A172 (cell line): ENCODE data around the gene NRIP1. TPM values are rescaled to one million over a fixed set of nuclear protein-coding genes. Genes with fewer than 3 reads are reported as not detected.
A peak's percentile ranks its signal among the peaks of the same experiment; 100 is the strongest.
"Not testable (repeated sequence)": the region's sequence is repeated elsewhere in the genome, so short reads cannot be mapped to it uniquely, and the experiment has no call there.

Experiments
- DNase-seq: peaks from one replicate; pipeline ENCODE4 v3.0.0-alpha.2; 2015; ENCODE audit warnings: low spot score
- total RNA-seq: library from RNA; depleted of rRNA; stranded (reverse); fragments of >200 nt; shearing (Covaris generic); gene quantifications from 2 replicates; pipeline ENCODE4 v1.2.3, GENCODE V29; 2014

NRIP1 gene
- total RNA-seq, 1 experiment from 2014 or later, result 8.0 TPM

DNA sequence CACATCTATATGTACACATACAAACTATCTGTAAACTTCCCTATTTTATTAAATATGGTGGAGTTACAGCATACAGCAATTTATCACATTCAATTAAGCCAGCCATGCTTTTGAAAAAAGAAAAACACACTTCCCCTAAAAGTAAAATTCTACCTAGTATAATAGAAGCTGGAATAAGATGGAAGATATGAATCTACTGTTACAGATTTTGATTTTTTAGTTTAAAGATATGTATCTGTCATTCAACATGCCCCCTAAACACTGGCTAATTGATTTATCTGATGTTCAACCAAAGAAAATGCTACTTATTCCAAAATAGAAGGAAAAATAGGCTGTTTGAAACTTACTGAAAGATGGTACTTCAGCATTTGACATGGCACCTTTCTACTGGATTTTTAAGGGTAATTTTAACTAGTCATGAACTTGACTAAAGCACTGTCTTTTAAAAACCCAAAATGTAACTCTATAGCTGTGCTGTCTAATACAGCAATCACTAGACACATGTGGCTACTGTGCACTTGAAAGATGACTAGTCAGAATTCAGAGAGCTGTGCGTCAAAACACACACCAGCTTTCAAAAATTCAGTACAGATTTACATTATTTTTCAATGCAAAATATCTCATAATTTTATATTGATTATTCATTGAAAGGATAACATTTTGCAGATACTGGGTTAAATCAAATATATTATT, 25.0 kb downstream of the NRIP1 start:
- DNase-seq, result no peak

DNA sequence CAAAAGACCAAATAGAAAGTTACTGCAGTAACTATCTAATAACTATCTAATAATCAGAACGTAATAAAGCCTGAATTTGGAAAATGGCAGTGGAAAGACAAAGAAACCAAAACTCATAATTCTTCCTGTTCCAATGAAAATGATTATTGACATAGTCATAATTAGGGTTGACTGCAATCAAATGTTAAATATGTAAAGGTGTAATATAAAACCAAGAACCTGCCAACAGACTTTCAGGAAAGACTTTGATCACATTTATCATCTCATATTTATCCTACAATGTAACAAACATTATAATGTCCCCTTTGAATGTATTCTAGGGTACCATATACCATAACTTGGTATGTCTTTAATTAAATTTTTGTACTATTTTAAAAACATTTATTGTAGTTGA, 26.9 kb downstream of the NRIP1 start:
- no peak for DNase-seq

DNA sequence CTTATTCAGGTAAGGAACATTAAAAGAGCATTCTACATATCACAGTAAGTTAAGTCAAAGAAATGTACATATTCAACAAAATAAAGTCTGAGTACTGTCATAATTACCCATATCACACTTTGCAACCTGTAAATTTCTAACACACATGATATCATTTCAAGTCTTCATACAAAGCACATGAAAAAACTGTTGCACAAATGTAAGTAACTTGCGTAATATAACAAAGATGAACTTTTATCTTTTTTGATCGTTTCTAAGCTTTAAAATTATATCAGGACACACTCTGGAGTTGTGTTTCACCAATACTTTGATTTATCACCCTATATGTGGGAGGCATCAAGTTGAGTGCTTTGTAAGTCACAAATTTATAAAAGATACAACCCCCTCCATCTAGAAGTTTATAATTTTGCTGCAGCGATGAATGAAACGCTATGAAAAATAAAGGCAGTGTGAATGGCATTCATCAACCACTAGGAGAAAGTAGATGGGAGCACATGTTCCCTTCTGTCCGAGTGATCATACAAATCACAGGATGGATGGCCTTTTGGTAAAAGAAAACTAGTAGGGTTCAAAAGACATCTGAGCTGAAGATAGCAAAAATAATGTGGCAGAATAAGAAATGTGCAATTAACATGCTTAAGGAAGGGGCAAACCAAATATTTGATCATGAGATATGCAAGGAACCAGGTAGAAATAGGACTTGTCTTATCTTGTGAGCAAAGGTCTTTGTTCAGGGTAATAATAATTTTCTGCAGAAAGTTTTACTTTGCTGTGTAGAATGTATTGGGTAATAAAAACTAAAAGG, 27.5 kb downstream of the NRIP1 start:
- no peak for DNase-seq

DNA sequence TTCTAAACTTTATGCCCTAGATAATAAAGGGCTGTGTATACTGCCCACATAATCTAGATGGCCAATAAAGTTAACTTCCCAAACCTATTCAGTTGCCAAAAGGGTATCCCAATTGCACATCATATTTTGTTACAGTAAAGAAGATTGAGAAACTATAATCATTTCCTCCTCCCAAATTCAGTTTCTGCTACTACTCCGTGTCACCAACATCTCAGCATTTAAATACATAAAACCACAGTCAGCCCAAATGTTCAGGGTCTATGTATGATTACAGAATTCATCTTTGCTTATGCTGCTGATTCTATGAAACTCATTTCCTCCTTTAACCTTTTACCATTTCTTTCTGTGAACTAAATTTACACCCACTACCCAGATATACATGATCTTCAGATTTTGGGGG, 28.6 kb downstream of the NRIP1 start:
- DNase-seq, result no peak

DNA sequence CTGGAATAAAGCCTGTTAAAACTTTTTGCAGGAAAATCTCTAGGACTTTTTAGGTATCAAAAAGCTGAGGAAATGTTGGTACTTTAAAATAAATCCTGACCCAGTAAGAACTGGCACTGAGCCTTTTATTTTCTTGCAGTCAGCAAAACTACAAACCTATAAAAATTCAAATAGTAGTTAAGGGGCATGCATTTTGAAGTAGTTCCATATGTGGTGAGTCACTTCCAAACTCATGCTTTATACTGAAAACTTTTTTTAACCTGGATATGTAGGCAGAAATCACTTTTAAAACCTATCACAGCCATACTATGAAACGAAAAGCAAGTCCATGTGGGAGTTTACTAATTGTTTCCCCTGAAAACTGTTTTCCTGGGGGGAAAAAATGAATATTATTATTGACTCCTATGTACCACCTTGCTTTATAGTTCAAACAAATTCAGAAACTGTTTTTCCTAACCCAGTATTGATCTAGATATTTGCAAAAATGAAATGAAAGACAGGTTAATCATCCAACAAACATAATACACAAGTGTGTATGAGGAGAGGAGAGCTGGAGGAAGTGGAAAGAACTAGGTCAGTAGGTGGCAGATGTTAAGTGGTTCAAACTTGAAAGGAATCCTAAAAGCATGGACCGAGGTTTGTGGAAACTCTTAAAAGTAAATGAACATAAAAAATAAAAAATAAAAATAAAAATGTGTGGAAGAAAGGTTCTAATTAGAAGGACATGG, 30.5 kb downstream of the NRIP1 start:
- DNase-seq, result no peak

DNA sequence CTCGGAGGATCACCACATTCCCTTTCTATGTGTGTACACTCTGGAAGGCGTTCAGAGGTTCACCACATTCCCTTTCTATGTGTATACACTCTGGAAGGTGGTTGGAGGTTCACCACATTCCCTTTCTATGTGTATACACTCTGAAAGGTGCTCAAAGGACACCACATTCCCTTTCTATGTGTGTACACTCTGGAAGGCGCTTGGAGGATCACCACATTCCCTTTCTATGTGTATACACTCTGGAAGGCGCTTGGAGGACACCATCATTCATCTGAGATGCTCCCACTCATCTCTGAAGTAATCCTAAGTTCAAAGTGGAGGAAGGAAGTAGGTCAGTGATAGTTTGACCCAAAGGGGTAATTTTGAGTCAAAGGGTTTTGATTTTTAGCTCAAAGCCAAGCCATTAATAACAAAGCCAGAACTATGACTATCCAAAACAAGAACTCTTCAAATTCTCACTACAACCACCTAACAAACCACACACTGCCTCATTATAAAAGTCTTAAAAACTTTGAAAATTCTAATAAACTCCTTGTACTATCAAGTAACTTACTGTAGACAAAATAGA, 32.9 kb downstream of the NRIP1 start:
- DNase-seq, result no peak

DNA sequence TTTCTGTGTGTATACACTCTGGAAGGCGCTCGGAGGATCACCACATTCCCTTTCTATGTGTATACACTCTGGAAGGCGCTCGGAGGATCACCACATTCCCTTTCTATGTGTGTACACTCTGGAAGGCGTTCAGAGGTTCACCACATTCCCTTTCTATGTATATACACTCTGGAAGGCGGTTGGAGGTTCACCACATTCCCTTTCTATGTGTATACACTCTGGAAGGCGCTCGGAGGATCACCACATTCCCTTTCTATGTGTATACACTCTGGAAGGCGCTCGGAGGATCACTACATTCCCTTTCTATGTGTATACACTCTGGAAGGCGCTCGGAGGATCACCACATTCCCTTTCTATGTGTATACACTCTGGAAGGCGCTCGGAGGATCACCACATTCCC, 33.4 kb downstream of the NRIP1 start:
- not testable (repeated sequence) for DNase-seq

DNA sequence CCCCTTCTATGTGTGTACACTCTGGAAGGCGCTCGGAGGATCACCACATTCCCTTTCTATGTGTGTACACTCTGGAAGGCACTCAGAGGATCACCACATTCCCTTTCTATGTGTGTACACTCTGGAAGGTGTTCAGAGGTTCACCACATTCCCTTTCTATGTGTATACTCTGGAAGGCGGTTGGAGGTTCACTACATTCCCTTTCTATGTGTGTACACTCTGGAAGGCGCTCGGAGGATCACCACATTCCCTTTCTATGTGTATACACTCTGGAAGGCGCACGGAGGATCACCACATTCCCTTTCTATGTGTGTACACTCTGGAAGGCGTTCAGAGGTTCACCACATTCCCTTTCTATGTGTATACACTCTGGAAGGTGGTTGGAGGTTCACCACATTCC, 33.9 kb downstream of the NRIP1 start:
- not testable (repeated sequence) for DNase-seq

DNA sequence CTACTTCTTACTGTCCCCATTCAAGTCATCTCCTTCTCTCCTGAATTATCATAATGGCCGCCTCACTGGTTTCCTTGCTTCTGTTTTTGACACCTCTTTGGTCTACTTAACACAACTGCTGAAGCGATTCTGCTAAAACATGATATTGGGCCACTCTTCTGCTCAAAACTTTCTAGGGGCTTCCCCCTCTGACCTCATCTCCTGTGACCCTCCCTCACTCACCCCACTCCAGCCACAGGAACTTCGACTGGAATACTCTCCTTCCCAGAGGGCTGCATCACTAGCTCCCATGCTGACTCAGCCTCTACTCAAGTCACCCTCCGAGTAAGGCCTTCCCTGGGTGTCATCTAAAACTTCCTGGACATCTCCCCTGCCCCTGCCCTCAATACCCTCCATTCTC, 35.7 kb downstream of the NRIP1 start:
- no peak for DNase-seq

DNA sequence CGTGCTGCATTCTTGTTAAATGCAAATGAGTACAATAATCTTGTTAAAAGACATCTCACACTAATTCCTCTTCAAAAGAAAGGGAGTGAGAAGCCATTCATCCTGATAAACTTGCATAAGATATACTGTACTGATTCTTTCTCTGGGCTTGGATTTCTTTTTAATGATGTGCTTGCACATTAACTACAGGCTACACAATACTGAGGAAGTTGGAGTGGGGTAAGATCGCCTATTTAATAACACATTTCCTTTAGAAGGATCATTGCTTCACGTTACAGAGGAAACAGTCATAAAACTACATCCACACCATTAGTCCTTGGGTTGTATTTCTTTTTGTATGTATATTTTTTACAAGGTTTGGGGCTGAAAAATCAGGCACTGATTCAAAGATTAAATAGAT, 36.6 kb downstream of the NRIP1 start:
- no peak for DNase-seq

DNA sequence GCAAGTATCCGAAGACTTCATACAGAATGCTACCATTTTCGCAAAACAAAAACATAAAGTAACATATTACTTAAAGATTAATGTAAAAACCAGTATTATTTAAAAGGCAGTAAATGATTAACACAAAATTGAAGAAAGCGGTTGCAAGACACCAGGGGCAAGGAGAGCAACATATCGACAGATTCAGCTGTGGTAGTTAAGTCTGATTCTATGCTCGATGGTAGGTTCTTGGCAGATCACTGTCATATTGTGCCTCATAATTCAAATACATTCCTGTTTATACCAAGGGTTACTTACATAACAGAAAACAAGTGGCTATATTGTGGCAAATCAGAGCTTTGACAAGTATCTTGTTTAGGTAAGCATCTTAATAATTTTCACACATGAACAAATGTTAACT, 37.7 kb downstream of the NRIP1 start:
- DNase-seq, result no peak

DNA sequence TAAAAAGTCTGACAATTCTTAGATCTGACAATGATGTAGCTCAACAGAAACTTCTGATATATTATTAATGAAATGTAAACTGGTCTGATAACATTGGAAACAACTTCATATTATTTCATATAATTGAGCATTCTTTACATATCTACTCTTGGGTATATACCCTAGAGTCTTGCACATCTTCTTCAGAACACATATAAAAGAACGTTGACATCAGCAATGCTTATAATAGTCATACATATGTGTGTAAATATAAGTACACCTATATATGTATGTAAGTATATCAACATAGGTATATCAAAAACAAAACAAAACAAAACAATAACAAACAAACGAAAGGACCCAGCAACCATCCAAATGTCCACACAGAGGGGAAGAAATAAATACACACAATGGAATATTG, 38.4 kb downstream of the NRIP1 start:
- no peak for DNase-seq

DNA sequence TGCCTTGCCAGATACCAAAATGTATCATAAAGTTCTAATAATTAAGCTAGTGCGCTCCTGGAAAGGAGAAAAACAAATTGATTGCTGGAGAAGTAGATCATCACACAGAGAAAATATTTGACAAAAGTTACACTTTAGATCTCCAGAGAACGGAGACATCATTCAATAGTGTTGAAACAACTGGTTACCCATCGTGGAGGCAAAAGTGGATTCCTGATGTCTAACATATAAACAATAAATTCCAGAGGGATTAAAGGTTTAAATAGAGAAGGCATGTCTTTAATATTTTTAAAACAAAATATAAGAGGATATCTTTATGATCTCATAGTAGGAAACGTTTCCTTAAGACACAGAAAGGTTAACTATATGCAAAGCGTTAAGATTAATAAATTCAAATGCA, 41.0 kb downstream of the NRIP1 start:
- no peak for DNase-seq

DNA sequence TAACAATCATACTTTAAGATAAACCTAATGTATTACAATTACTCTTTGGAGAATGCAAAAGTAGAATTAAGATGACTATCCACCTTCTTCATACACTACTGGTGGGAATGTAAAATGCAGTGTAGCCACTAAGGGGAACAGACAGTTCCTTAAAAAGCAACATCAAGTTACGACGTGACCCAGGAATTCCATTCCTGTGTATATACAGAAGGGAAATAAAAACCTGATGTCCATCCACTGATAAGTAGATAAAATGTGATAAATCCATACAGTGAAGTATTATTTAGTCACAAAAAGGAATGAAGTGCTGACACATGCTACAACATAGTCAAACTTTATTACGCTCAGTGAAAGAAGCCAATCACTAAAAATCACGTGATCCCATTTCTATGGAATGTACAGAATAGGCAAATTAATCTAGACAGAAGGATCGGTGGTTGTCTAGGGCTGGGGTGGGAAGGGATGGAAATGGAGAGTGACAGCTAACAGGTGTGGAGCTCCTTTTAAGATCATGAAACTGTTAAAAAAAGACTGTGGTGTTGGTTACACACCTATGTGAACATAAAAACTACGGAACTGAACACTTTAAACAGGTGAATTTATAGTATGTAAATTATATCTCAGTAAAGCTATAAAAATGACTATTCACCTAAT, 42.1 kb downstream of the NRIP1 start:
- no peak for DNase-seq

DNA sequence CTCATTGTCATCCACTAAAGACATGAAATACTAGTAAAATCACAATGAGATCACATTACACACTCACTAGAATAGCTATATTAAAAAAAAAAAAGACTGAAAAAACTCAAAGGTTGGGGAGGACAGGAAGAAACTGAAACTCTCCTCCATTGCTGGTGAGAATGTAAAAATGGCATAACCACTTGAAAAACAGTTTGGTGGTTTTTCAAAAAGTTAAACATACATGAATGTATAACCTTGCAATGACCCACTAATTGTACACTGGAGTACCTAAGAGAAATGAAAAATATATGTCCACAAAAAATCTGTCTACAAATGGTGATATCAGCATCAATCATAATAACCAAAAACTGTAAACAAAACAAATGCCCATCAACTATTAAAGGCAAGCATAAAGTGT, 44.0 kb downstream of the NRIP1 start:
- DNase-seq, result no peak

DNA sequence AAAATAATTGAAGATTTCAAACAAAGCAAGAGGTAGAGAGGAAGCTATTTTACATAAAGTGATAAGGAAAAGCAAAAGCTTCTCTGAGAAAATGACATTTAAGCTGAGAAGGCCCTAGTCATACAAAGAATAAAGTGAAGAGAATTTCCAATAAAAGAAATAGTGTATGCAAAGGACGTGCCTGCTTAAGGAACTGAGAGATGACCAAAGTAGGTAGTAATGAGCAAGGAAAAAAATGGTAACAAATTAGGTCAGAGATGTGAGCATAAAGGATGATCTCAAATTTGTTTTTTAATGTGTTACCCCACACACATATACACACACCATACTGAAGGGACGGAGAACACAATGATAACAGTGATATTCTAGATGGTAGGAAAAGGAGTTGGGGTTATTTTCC, 46.4 kb downstream of the NRIP1 start:
- DNase-seq, result no peak

DNA sequence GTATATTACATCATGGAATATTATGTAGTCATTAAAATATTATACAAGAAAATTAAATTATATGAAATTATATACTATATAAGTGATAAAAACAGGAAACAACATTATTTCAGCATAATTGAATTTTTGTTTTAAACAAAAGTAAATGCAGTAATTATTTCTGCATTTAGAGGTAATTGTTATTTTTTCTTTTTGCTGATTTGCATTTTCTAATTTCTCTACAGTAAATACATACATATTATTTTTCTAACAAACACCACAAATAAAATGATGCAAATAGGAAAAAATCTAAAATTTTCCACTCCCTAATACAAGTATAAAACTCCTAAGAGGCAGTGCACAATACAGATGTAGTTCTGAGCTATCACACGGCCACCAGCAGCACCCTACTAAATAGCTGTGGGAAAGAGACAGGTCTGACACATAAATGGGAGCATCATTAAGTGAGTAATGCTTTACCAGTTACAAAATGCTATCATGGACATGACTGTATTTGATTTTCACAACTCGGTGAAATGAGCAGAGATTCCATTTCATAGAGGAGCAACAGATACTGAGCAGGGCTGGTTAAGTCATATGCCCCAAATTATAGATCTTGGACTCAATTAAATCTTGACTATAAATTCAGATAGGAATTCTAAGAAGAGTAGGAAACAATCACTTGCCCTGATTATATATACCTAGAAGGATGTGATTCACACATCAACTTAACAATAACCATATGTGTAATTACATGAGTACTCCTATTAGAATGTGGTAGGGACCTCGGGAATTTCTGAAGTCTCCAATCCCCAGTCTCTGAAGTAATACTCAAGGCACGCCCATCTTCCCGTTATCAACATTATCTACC, 49.0 kb downstream of the NRIP1 start:
- peak; percentile 84 for DNase-seq

DNA sequence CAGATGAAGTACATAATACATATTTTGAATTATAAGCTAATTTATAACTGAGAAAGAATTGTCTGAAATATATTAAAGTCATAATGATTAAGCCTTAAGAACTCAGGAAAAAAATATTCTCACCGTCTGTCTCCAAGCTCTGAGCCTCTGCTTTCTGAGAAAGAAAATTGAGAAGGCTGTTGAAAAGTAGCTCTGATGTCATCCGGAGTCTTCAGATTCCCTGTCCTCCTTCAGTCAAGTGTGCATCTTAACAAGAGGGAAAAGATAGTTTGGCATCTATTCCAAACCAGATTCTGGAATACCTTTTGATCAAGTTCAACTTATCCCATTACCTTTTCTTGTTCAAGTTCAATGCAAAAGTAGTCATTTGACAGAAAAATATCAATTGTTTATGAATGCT, 50.6 kb downstream of the NRIP1 start:
- no peak for DNase-seq

DNA sequence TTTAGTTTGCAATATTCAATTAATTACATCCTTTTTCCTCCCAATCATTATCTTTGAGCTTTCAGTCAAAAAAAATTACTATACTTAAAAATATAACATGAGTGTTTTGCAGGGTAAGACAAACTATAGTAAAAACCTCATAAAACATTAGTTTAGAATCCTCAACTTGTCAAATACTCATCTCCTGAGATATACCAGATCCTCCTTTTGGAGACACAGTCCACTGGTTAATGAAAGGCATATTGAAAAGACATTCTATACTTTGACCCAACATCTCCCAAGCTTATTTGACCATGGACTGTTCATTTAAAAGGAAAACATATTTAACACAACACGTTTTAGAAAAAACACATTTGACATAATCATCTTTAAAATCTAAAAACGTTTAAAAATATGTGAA, 52.8 kb downstream of the NRIP1 start:
- DNase-seq, result no peak

DNA sequence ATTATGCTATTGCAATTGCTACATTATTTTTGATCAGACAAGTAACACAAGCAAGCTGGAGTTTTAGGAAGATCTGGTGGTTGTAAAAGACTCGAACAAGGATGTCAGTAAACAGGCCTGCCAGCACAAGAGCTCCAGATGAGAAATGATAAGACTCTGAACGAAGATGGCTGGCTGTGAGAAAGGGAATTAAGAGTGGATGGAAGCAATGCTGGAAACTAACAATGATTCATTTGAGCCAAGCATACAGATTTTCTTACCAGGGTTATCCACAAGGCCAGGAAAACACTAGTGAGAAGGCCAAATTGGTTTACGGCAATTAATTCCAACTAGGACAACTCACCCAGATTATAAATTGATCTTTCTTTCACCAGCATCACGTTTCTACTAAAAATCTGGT, 54.2 kb downstream of the NRIP1 start:
- no peak for DNase-seq

DNA sequence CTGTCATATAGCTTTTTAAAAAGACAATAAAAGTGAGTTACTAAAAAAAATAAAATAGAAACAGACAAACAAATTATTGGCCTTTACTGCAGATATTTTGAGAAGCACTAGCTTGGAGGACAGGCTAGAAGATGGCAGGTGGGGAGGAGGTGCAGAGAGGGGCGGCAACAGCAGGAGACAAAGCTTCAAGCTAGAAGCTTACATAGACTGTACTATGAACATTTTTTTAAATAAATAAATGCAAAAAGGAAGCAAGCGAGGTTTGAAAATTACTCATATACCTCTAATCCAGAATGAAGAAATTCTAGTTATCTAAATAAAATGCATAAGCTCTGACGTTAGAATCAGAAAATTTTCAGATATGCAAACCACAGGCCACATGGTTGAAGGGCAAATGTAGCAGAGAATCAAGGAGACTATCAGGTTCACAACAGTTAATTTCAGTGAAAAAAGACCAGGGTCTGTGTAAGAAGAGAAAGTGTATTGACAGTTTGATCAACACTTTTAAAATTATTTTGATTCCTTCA, 54.9 kb downstream of the NRIP1 start:
- peak; percentile 33 for DNase-seq
